GM19463 (cell line): ENCODE data around the gene PDE8B.

Experiments used
- ATAC-seq: cut with Tn5 transposase; IDR thresholded peaks from one replicate; pipeline ENCODE4 v1.9.1; 2021; ENCODE audit warnings: mild to moderate bottlenecking, moderate library complexity; ENCODE audit not compliant: unreplicated experiment

PDE8B gene

GRCh38 chr5:77210091-77210963 is at the start of gene PDE8B:
TSS of gene PDE8B (plus strand) at chr5:77210680. CDS start at chr5:77210926, 246 bp downstream.
- ATAC-seq = no peak

- ATAC-seq = no peak
These were observed 47.0 kb upstream of the PDE8B start for GRCh38 chr5:77163453-77163852.

GRCh38 chr5:77167063-77167462 is 43.4 kb upstream of the PDE8B start:
- no peak for ATAC-seq

GRCh38 chr5:77167695-77168121 is 42.8 kb upstream of the PDE8B start:
- ATAC-seq = no peak

- no peak for ATAC-seq
These were observed 42.2 kb upstream of the PDE8B start for GRCh38 chr5:77168161-77168878.

- ATAC-seq = no peak
These were observed 41.6 kb upstream of the PDE8B start for GRCh38 chr5:77168879-77169244.

GRCh38 chr5:77170196-77170890 is 40.1 kb upstream of the PDE8B start:
- no peak for ATAC-seq

GRCh38 chr5:77171141-77171910 is 39.2 kb upstream of the PDE8B start:
- ATAC-seq = no peak

GRCh38 chr5:77172713-77173328 is 37.7 kb upstream of the PDE8B start:
- no peak for ATAC-seq

GRCh38 chr5:77174526-77174925 is 36.0 kb upstream of the PDE8B start:
- no peak for ATAC-seq

GRCh38 chr5:77175231-77175630 is 35.2 kb upstream of the PDE8B start:
- ATAC-seq = no peak

GRCh38 chr5:77176429-77176828 is 34.1 kb upstream of the PDE8B start:
- no peak for ATAC-seq

- ATAC-seq = no peak
These were observed 32.9 kb upstream of the PDE8B start for GRCh38 chr5:77177576-77177975.

GRCh38 chr5:77180167-77181081 is 30.1 kb upstream of the PDE8B start:
- ATAC-seq = no peak

GRCh38 chr5:77181173-77181572 is 29.3 kb upstream of the PDE8B start:
- ATAC-seq = no peak

GRCh38 chr5:77181596-77182304 is 28.7 kb upstream of the PDE8B start:
- ATAC-seq = no peak

GRCh38 chr5:77182367-77182766 is 28.1 kb upstream of the PDE8B start:
- ATAC-seq = no peak

- ATAC-seq = no peak
These were observed 23.7 kb upstream of the PDE8B start for GRCh38 chr5:77186652-77187370.
